ENCODE measurements around the gene NRSN2. TPM values are rescaled to one million over a fixed set of nuclear protein-coding genes. Genes with fewer than 3 reads are reported as not detected.

Gene NRSN2
- total and polyA plus RNA-seq, 2 donors (not counting 1 experiment from before 2014, with no cell fraction given), result 5.0 to 8.6 TPM

DNA sequence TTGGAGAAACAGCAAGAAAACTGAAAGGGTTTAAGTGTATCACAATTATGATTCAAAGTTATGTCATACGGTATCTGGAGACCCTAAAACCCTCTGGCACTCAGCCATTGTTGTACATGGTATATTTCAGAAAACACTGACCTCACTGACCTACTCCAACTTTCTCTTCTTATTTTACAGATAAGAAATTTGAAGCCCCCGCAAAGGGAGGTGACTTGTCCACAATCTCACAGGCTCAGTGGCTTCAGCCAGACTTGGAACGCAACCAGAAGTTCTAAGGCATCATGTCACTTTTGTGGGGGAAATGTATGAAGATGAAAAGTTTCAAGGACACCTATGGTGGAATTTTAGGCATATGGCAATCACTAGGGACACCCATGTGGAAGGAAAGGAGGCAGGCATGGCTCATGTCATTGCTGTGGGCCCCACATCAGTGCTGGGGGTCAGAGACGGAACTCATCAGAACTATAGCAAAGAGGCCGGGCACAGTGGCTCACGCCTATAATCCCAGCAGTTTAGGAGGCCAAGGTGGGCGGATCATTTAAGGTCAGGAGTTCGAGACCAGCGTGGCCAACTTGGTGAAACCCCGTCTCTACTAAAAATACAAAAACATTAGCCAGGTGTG is 28.5 kb downstream of the NRSN2 start:
- Histone ChIP-seq H3K4me2 (replicated peaks; ENCODE audit: low read depth, low read length, poor library complexity, severe bottlenecking) (no peak overlapping the region), H3K9ac (ENCODE audit: low read length) (no peak overlapping the region), H3K27me3 (replicated peaks in 1 of 4; ENCODE audit: control extremely low read depth in 1 of 4, control insufficient read depth in 3 of 4, insufficient read depth in 4 of 4, low read length in 3 of 4) (no peaks in the 10 kb centered on the region), H2AFZ (ENCODE audit: insufficient read depth, low read depth, low read length, poor library complexity, severe bottlenecking) (no peak overlapping the region), H3K27ac (ENCODE audit: low read length in 2 of 2) (no peak overlapping the region), H3K4me1 (ENCODE audit: control insufficient read depth in 2 of 2, insufficient read depth in 2 of 2, low read length in 2 of 2) (peaks cover 0 to 3% of the 10 kb centered on the region in 2 donors), H3K79me2 (ENCODE audit: control insufficient read depth, insufficient read depth, low read length) (no peaks in the 10 kb centered on the region), H3K36me3 (replicated peaks in 1 of 2; ENCODE audit: control extremely low read depth in 1 of 2, control insufficient read depth in 1 of 2, extremely low read depth in 1 of 2, insufficient read depth in 2 of 2, low read length in 1 of 2) (no peaks in the 10 kb centered on the region), H3K4me3 (ENCODE audit: control extremely low read depth in 1 of 5, extremely low read depth in 1 of 5, insufficient read depth in 1 of 5, low read depth in 2 of 5, low read length in 4 of 5) (no peak overlapping the region), H4K20me1 (ENCODE audit: control insufficient read depth, insufficient read depth, low read length, poor library complexity, severe bottlenecking) (no peaks in the 10 kb centered on the region), H3K9me3 (ENCODE audit: control extremely low read depth in 1 of 3, control insufficient read depth in 2 of 3, insufficient read depth in 1 of 3, low read length in 2 of 3) (no peaks in the 10 kb centered on the region)
- 84% methylated on average over 7 of the region's 10 CpGs for WGBS (ENCODE audit: insufficient coverage)
- intact Hi-C loops (cut with micrococcal nuclease), result no loop called here
- H3K4me1 Mint-ChIP-seq, result no peaks in the 10 kb centered on the region
- no peaks in the 10 kb centered on the region for H3K9me3 Mint-ChIP-seq (ENCODE audit: insufficient read depth)
- H3K27ac Mint-ChIP-seq, result no peak overlapping the region
- H3K4me3 Mint-ChIP-seq, result no peak overlapping the region
- DNase-seq (no peak), ATAC-seq (ENCODE audit: low read depth) (no peak)
- TF ChIP-seq EZH2 (IDR thresholded peaks at IDR 0.05; ENCODE audit: borderline replicate concordance, insufficient read depth, low read depth, low read length, poor library complexity, severe bottlenecking), result no peak
- TF ChIP-seq CTCF (IDR thresholded peaks at IDR 0.05), result no peak
- POLR2A ChIA-PET, result interaction anchor here (0.7 kb wide), 1 partner anchor 28 kb away, joined by 3 read pairs; no protein-coding TSS in a partner anchor
- CTCF ChIA-PET, result interaction anchor here (0.9 kb wide), 1 partner anchor 21 kb away, joined by 3 read pairs; no protein-coding TSS in a partner anchor
- no peaks in the 10 kb centered on the region for H3K27me3 Mint-ChIP-seq

- POLR2A ChIA-PET, result no interaction called here
These were observed 29.2 kb downstream of the NRSN2 start for GRCh38 chr20:376089-376488.

More at GRCh38 chr20:376089-376488, 29.2 kb downstream of the NRSN2 start:
- no peaks in the 10 kb centered on the region for H3K4me1 Mint-ChIP-seq
- Histone ChIP-seq H4K20me1 (ENCODE audit: control insufficient read depth, insufficient read depth, low read length, poor library complexity, severe bottlenecking) (no peaks in the 10 kb centered on the region), H3K36me3 (replicated peaks in 1 of 2; ENCODE audit: control extremely low read depth in 1 of 2, control insufficient read depth in 1 of 2, extremely low read depth in 1 of 2, insufficient read depth in 2 of 2, low read length in 1 of 2) (no peaks in the 10 kb centered on the region), H3K4me1 (ENCODE audit: control insufficient read depth in 2 of 2, insufficient read depth in 2 of 2, low read length in 2 of 2) (peaks cover 0 to 3% of the 10 kb centered on the region in 2 donors), H3K79me2 (ENCODE audit: control insufficient read depth, insufficient read depth, low read length) (no peaks in the 10 kb centered on the region), H3K27ac (ENCODE audit: low read length in 2 of 2) (no peak overlapping the region), H3K4me2 (replicated peaks; ENCODE audit: low read depth, low read length, poor library complexity, severe bottlenecking) (no peak overlapping the region), H3K9me3 (ENCODE audit: control extremely low read depth in 1 of 3, control insufficient read depth in 2 of 3, insufficient read depth in 1 of 3, low read length in 2 of 3) (no peaks in the 10 kb centered on the region), H2AFZ (ENCODE audit: insufficient read depth, low read depth, low read length, poor library complexity, severe bottlenecking) (no peak overlapping the region), H3K27me3 (replicated peaks in 1 of 4; ENCODE audit: control extremely low read depth in 1 of 4, control insufficient read depth in 3 of 4, insufficient read depth in 4 of 4, low read length in 3 of 4) (no peaks in the 10 kb centered on the region), H3K4me3 (ENCODE audit: control extremely low read depth in 1 of 5, extremely low read depth in 1 of 5, insufficient read depth in 1 of 5, low read depth in 2 of 5, low read length in 4 of 5) (no peak overlapping the region), H3K9ac (ENCODE audit: low read length) (no peak overlapping the region)
- TF ChIP-seq CTCF (IDR thresholded peaks at IDR 0.05) (no peak), EZH2 (IDR thresholded peaks at IDR 0.05; ENCODE audit: borderline replicate concordance, insufficient read depth, low read depth, low read length, poor library complexity, severe bottlenecking) (no peak)
- no peak overlapping the region for H3K27ac Mint-ChIP-seq
- DNase-seq (no peak), ATAC-seq (ENCODE audit: low read depth) (no peak)
- H3K27me3 Mint-ChIP-seq, result no peaks in the 10 kb centered on the region
- H3K9me3 Mint-ChIP-seq (ENCODE audit: insufficient read depth), result no peaks in the 10 kb centered on the region
- intact Hi-C loops (cut with micrococcal nuclease), result no loop called here
- no CpG with 5 or more reads among the region's 2 CpGs for WGBS (ENCODE audit: insufficient coverage)
- no peak overlapping the region for H3K4me3 Mint-ChIP-seq
- CTCF ChIA-PET, result no interaction called here
